ENCODE measurements around the gene NES.

Gene NES

DNA sequence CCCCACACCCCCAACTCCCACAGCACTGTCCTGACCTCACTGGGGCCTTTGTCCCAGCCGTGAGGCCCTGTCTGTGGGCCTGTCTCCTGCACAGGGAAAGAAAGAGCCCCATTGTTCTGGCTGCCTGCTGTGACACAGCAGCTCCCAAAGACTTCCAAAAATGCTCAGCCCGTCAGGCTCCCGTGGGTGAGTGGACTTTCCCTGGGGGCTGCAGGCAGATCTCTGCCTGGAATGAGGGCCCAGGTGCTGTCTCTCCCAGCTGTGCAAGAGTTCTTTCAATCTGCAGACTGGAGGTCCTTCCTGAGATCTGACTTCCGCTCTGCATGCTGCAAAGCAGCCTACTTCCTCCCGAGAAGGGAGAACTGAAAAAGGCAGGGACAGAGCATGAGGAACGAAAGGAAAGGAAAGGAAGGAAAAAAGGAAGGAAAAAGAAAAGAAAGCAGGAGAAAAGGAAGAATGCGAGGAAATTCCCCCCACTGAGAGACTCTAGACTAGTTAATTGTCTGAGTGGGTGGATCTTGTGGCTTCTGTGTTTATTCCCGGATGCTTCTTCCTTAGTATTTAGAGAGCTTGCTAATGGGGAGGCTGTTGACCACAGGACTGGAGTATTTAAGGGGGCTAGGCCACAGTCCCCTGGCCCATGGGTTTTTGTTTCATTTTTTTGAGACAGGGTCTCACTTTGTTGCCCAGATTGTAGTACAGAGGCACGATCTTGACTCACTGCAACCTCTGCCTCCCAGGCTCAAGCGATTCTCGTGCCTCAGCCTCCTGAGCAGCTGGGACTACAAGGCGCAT is 15.0 kb downstream of the NES start:
- peak; percentile 24 for DNase-seq (ENCODE audit: low read depth)

DNA sequence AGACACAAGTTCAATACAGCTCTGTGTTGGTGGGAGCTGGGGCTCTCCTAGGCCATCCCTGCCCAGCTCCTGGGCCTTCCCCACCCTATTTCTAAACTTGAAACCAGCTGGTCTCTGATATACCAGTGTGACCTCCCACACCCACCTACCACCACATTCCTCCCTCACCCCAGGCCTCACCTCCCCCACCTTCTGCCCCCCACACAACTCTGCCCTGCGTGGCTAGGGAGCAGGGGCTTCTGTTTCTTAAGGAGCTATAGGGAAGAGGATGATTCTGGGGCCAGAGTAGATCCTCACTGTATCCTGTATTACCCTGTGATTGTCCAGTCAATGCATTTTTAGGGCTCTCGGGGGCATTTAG is 16.5 kb downstream of the NES start:
- no peak for DNase-seq (ENCODE audit: low read depth)

DNA sequence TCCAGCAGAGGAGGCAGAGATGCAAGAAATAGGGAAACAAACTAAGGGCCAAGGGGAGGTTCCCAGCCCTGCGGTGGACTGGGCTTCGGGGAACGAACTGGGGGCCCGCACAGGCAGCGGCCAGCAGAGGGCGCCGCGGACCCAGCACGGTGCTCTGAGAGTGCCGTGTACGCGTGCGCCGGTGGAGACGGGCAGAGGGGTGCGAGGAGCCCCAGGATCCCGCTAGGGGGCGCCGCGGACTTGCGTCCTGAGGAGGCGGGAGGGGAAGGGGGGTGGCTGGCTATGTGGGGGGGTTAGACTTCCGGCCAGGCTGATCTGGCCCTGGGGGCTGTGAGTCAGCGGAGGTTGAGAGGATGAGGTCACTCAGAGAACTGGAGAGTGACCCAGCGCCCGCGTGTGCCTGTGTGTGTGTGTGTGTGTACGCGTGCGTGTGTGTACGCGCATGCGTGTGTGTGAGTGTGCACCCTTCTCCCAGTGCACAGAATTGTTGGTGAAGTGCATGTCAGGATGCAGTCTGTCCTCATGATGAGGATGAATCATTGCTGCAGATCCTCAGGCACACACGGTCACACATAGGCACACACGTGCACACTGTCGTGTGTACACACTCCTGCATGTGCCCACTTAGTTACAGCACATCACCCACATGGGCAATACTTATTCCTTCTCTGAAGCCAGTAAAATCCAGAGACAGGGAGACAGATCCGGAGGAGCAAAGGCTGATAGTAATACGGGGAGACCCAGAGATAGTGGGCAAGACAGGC is 17.0 kb downstream of the NES start:
- DNase-seq (ENCODE audit: low read depth), result peak; percentile 97

DNA sequence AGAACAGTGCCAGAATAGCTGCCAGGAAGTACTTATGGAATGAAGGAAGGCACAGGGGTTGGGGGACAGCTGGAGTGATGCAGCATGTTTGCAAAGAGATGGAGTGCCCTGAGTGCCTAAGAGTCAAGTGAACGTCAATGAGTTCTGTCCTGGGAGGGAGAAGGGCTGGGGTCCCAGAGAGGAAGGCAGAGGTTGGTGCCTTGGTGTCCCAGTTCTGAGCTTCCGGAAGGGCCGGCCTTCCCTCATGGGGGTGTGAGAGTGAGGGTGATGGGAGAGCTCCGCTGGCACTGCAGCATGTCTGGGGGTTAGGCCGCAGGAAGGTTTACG is 17.6 kb downstream of the NES start:
- no peak for DNase-seq (ENCODE audit: low read depth)

DNA sequence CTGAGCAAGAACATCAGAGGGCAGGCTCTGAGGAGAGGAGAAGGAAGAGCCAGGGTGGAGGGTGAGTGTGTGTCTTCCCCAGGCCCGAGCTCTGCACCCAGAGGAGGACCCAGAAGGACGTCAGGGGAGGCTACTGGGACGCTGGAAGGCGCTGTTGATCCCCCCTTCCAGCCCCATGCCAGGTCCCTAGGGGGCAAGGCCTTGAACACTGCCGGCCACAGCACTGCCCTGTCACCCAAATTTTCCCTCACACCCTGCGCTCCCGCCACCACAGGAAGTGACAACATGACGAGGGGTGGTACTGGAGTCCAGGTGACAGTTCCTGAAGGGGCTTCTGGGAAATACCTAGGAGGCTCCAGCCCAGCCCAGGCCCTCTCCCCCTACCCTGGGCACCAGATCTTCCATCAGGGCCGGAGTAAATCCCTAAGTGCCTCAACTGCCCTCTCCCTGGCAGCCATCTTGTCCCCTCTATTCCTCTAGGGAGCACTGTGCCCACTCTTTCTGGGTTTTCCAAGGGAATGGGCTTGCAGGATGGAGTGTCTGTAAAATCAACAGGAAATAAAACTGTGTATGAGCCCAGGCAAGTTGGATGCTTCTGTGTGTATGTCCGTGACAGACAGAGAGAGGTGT is 18.1 kb downstream of the NES start:
- no peak for DNase-seq (ENCODE audit: low read depth)

DNA sequence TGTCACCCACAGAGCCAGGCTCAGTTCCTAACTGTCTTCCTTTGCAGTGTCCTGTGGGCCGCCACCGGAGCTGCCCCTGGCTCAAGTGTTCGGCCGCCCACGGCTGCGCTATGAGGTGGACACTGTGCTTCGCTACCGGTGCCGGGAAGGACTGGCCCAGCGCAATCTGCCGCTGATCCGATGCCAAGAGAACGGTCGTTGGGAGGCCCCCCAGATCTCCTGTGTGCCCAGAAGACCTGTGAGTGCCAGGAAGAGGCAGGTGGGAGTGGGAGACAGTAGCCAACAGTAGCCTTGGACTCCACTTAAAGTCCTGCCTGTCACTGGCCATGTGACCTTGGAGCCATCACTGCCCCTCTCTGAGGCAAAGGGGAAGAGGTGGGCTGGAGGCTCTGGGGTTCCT is 18.7 kb downstream of the NES start:
- DNase-seq (ENCODE audit: low read depth), result no peak

DNA sequence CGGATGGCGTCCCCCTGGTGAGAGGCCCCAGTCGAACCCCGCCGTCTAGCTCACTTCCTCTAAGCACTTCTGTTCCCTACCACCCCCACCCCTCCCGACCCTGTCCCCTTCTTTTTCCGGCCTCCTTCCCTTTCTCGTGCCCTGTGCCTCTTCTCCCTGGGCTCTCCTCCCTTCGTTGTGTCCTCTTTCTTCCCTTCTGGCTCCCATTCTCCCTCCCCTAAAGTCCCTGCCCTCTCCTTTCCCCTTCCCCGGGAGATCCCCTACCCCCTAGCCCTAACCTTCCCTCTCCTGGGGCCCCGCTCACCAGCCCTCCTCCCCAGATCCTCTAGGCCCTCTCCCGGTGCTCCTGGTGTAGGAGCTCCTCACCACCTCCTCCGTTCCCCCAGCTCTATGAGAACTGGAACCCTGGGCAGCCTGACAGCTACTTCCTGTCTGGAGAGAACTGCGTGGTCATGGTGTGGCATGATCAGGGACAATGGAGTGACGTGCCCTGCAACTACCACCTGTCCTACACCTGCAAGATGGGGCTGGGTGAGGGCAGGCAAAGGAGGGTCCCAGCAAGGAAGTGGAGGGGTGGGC is 19.4 kb downstream of the NES start:
- DNase-seq (ENCODE audit: low read depth), result no peak

DNA sequence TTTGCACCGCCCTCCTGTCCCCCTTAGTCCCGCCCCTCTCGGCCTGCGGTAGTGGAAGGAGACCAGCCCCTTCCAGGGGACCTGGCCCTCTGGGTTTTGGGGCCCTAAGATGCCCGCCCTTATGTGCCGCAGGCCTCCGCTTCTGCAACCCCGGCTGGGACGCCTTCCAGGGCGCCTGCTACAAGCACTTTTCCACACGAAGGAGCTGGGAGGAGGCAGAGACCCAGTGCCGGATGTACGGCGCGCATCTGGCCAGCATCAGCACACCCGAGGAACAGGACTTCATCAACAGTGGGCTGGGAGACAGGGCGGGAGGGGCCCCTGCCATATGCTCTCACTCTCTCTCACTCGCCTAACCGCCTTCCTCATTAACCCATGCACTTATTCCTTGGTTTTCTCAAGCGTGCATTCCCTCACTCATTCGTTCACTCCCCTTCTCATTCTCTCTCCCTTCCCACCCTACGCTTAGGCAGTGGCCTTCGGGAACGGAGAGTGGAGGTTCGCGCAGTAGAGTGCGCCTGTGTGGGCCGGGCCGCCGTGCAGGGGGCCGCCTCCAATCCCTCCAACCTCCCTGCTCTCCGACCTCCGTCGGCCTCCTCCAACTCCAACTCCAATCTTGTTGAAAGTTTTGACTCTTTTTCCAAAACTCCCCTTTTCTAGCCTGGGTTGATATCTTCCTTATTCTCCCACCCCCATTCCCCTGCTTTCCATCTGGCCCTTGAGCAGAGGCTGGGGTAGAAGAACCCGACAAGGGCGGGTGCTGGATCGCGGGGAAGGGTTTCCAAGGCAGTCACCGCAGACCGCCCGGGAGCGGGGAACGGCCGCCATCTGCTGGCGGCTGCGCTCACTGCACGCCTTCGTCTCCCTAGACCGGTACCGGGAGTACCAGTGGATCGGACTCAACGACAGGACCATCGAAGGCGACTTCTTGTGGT is 20.1 kb downstream of the NES start:
- DNase-seq (ENCODE audit: low read depth), result peak; percentile 33

DNA sequence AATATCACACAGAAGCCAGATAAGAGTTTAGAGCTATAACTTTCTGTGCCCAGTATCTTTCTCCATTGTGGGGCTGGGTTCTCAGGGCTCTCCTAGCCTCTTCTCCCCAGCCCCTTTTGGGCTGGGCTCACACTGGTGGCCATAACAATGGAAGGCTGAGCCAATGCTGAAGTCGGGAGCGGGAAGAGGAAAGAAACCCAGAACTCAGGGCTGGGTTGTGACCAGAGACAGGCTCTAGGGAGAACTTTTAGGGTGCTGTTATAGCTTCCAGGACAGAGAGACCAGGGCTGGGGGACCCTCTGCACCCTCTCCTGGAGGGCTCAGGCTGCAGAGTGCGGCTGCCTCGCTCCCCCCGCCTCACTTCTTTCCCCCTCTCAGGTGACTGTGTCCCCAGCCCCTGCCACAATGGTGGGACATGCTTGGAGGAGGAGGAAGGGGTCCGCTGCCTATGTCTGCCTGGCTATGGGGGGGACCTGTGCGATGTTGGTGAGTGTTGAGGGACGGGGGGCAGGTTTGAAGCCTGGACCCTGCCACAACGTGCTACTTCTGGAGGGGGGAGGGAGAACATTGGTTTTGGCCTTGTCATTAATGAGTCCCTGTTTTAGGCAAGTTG is 21.2 kb downstream of the NES start:
- no peak for DNase-seq (ENCODE audit: low read depth)

DNA sequence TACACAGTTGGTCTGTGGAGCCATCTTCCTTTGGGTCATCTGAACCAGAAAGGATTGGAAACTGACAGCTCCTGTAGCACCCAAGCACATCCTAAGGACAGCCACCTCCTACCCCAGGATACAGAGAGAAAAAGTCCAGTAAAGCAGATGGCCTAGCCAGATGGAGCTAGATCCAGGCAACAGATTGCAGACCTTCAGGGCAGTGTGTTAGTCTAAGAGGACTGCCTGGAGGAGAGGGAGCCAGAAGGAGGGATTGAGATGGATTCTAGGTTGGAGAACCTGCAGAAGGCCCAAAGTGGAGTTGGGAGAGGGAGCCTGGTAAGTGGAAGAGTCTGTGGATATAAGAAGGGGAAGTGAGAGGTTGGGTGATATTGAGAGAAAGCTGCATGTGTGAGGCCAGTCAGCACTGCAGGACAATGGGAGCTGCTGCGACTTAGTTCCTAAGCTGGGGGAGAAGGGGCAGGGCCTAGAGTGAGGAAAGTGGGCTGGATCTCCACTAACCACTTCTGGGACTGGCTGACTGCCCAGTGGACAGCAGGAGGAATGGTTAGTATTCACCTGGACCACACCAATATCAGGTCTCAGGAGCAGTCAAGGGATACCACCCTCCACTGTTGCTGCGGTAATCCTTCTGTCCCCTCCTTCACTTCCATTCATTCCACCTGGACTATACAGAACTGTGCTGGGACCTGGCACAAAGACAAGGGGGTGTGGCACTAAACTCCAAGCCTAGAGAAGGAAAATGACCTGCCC is 21.9 kb downstream of the NES start:
- DNase-seq (ENCODE audit: low read depth), result no peak

DNA sequence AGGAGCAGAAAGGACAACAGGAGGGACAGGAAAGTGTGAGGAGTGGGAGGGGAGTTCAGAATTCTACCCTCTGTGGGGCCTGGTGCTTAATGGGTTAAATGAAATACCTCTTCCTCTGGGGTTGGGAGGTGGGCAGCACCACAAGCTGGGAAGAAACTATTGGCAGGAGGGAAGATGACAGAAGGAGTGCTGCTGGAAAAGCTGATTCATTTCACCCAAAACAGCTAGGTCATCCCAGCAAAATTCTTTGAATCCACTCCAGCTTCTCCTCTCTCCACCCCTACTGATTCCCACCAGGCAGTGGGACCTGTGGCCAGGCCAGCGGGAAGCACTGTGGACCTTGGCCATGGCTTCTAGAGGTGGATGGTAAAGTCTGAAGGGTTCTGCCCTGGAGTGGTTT is 22.5 kb downstream of the NES start:
- DNase-seq (ENCODE audit: low read depth), result no peak

DNA sequence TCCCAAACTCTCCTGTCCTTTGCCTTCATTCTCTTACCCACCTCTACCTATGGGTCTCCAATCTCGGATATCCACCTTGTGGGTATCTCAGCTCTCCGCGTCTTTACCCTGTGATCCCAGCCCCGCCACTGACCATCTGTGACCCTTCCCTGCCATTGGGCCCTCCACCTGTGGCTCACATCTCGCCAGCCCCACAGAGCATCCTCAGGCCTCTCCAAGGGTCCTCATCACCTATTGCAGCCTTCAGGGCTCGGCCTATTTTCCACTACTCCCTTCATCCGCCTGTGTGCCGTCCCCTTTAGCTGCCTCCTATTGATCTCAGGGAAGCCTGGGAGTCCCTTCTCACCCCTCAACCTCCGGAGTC is 24.2 kb downstream of the NES start:
- DNase-seq (ENCODE audit: low read depth), result no peak

DNA sequence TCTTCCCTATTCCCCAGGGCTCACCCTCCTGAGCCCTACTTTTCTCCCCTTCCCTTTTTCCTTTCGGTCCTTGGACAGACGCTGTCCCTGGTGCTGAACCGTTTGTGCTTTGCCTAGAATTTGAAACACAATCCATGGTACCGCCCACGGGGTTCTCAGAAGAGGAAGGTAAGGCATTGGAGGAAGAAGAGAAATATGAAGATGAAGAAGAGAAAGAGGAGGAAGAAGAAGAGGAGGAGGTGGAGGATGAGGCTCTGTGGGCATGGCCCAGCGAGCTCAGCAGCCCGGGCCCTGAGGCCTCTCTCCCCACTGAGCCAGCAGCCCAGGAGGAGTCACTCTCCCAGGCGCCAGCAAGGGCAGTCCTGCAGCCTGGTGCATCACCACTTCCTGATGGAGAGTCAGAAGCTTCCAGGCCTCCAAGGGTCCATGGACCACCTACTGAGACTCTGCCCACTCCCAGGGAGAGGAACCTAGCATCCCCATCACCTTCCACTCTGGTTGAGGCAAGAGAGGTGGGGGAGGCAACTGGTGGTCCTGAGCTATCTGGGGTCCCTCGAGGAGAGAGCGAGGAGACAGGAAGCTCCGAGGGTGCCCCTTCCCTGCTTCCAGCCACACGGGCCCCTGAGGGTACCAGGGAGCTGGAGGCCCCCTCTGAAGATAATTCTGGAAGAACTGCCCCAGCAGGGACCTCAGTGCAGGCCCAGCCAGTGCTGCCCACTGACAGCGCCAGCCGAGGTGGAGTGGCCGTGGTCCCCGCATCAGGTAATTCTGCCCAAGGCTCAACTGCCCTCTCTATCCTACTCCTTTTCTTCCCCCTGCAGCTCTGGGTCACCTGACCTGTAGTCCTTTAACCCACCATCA is 24.8 kb downstream of the NES start:
- peak; percentile 42 for DNase-seq (ENCODE audit: low read depth)

DNA sequence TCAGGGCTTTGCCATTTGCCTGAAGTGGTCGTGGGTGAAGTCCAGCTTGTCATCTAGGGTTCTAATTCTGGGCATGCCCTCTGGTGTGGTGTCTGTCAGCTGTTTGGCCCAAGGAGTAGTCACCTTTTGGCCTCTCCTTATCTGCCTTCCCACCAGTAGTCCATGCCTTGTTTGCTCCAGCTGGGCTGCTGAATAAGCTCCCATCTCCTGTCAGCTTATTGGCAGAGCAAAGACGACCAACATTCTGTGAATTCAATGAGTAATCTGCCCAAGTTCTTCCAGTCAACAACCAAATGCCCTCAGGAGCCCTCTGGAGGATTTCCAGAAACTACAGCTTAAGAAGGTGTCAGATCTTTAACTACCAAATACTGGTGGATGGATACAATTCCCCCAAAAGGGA is 28.3 kb downstream of the NES start:
- peak; percentile 7 for DNase-seq (ENCODE audit: low read depth)

DNA sequence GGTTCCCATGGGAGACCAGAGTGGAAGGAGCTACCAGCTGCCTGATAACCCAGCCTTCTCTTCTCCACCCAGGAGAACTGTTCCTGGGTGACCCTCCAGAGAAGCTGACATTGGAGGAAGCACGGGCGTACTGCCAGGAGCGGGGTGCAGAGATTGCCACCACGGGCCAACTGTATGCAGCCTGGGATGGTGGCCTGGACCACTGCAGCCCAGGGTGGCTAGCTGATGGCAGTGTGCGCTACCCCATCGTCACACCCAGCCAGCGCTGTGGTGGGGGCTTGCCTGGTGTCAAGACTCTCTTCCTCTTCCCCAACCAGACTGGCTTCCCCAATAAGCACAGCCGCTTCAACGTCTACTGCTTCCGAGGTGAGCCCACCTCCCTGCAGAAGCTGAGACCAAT is 28.7 kb downstream of the NES start:
- DNase-seq (ENCODE audit: low read depth), result no peak

DNA sequence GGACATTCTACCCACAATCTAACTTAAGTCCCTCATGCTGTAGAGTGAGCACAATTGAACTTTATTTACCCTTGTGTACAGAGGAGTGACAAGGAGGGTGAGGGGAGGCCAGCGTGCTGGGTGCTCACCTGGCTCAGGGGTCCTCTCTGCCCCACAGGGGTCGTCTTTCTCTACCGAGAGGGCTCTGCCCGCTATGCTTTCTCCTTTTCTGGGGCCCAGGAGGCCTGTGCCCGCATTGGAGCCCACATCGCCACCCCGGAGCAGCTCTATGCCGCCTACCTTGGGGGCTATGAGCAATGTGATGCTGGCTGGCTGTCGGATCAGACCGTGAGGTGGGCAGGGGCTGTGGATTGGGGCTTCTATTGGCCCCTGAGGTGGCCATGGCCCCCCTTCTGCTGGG is 29.9 kb downstream of the NES start:
- DNase-seq (ENCODE audit: low read depth), result no peak

DNA sequence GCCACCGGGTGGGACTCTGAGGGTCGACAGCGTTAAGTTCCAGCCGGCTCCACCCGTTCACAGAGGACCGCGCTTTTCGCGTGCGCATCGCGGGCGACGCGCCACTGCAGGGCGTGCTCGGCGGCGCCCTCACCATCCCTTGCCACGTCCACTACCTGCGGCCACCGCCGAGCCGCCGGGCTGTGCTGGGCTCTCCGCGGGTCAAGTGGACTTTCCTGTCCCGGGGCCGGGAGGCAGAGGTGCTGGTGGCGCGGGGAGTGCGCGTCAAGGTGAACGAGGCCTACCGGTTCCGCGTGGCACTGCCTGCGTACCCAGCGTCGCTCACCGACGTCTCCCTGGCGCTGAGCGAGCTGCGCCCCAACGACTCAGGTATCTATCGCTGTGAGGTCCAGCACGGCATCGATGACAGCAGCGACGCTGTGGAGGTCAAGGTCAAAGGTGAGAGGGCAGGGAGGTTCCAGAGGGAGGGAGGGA is 30.4 kb downstream of the NES start:
- DNase-seq (ENCODE audit: low read depth), result no peak

DNA sequence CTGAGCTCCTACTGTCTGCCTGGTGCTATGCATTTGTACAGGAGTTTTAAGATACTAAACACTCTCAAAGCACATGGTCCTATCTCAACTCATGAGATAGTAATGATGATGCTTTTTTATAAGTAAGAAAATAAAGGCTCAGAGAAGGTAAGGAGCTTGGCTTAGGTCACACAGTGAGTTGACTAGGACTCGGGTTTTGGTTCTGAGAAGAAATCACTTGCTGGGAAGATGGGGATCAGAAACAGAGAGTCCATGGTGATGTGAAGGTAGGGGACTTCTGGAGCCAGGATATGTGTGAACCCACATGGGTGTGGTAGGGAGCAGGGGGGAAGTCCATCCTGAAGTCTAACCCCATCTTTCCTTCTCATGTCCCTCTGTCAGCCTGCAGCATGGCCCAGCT is 31.5 kb downstream of the NES start:
- no peak for DNase-seq (ENCODE audit: low read depth)

DNA sequence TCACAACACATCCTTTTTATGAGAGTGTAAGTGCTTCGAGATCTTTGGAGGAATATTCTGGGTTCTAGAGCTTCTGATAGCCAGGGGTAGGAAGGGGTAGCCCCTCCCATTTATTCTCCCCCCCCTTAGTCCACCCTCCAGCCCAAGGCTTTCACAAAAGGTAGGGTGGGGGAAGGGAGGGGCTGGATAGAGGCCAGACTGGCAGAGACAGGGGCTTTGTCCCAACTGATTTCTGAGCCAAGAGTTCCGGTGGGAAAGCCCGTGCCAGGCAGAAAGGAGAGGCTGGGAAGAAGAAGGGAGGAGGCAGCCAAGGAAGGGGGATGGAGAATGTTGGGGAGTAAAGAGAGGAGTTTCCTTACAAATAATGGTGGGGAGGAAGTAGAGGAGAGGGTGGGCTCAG is 32.2 kb downstream of the NES start:
- no peak for DNase-seq (ENCODE audit: low read depth)

DNA sequence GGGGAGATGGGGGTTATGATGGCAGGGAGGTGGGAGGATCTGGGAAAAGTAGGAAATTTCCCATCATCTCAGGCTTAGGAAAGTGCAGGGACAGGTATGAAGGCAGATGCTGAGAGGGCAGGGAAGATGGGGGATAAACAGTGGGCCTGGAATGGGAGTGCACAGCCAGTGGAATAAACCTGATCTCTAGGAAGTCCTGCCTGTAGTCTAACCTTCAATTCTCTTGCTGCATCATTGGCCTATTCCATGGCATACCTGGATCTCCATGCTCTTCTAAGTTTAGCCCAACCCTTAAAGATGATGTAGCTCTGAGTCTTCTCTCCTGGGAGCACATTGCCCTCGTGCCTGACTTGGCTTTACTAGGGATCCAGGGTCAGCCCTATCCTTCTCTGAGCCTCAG is 32.6 kb downstream of the NES start:
- no peak for DNase-seq (ENCODE audit: low read depth)
